Measurements from ENCODE around the gene RGS8.

DNA sequence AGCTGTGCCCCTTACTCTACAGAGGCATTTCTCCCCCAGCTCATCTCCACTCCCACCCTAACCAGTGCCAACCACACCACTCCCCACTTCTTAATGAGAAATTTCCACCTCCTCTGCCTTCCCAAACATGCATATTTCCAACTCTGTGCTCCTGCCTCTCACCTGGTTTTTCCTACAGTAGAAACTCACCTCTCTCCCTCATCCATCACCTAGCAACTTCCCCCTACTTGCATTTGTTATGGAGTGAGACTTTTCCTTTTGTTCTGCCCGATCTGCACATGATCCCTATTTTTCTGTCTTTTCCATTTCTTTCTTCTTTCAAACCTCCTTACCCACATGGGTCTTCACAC lies 11.9 kb downstream of the RGS8 start:
- TF ChIP-seq CTCF (IDR thresholded peaks at IDR 0.05; ENCODE audit: low read depth, low read length, missing input control) (no peak), YY1 (IDR thresholded peaks at IDR 0.05) (no peak), EGR1 (IDR thresholded peaks at IDR 0.05; ENCODE audit: low read depth in 2 of 2) (no peak), REST (IDR thresholded peaks at IDR 0.05) (no peak), GABPA (IDR thresholded peaks at IDR 0.05 in 1 of 2, conservative IDR thresholded peaks at IDR 0.05 in 1 of 2) (no peak), RAD21 (IDR thresholded peaks at IDR 0.05) (no peak), ATF3 (IDR thresholded peaks at IDR 0.05) (no peak), TAF1 (conservative IDR thresholded peaks at IDR 0.05) (no peak)
- TF ChIP-seq, protein P1, sequence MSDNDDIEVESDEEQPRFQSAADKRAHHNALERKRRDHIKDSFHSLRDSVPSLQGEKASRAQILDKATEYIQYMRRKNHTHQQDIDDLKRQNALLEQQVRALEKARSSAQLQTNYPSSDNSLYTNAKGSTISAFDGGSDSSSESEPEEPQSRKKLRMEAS (IDR thresholded peaks at IDR 0.05): no peak
